ENCODE measurements around the gene PPT2. TPM values are rescaled to one million over a fixed set of nuclear protein-coding genes. Genes with fewer than 3 reads are reported as not detected.
A peak's percentile ranks its signal among the peaks of the same experiment; 100 is the strongest.

Gene PPT2
- total RNA-seq, 3 donors from 2014 or later = 16.8 to 37.2 (median 34.4) TPM

- intact Hi-C loops (cut with DNase I, micrococcal nuclease) = no loop called here
- no peak for TF ChIP-seq CTCF (IDR thresholded peaks at IDR 0.05)
Measured at GRCh38 chr6:32194388-32194787, 40.4 kb downstream of the PPT2 start.

GRCh38 chr6:32194825-32195651, 41.1 kb downstream of the PPT2 start:
- DNase-seq (peak in 2 of 3 donors; percentile 48 to 73), ATAC-seq (peak; percentile 8)
- no peaks in the 10 kb centered on the region for H3K9me3 ChIP-seq
- no peak for TF ChIP-seq CTCF (IDR thresholded peaks at IDR 0.05)
- H3K4me1 ChIP-seq (ENCODE audit: low read depth) = peaks cover 23% of the 10 kb centered on the region
- intact Hi-C loops (cut with DNase I, micrococcal nuclease) = no loop called here
- peak overlapping the region; percentile 29 for H3K4me3 ChIP-seq
- H3K36me3 ChIP-seq (ENCODE audit: low read depth) = peaks cover 5% of the 10 kb centered on the region

More at GRCh38 chr6:32194388-32194787, 40.4 kb downstream of the PPT2 start:
- DNase-seq (no peak), ATAC-seq (no peak)
- peaks cover 5% of the 10 kb centered on the region for H3K36me3 ChIP-seq (ENCODE audit: low read depth)
- no peaks in the 10 kb centered on the region for H3K9me3 ChIP-seq
- H3K4me1 ChIP-seq (ENCODE audit: low read depth) = peaks cover 23% of the 10 kb centered on the region
- no peak overlapping the region for H3K4me3 ChIP-seq

GRCh38 chr6:32195652-32195901, 41.6 kb downstream of the PPT2 start:
- ATAC-seq = peak; percentile 90
- Histone ChIP-seq H3K4me1 (ENCODE audit: low read depth) (peaks cover 20% of the 10 kb centered on the region), H3K9me3 (no peaks in the 10 kb centered on the region), H3K36me3 (ENCODE audit: low read depth) (peaks cover 5% of the 10 kb centered on the region), H3K4me3 (peak overlapping the region; percentile 29)
- peak; percentile 63 for TF ChIP-seq CTCF (IDR thresholded peaks at IDR 0.05)
- peak; percentile 100 for DNase-seq
- intact Hi-C loops (cut with DNase I, micrococcal nuclease) = no loop called here

GRCh38 chr6:32195902-32196681, 42.2 kb downstream of the PPT2 start:
- no peak for TF ChIP-seq CTCF (IDR thresholded peaks at IDR 0.05)
- peak; percentile 40 for ATAC-seq
- Histone ChIP-seq H3K4me1 (ENCODE audit: low read depth) (peaks cover 15% of the 10 kb centered on the region), H3K4me3 (peak overlapping the region; percentile 29), H3K36me3 (ENCODE audit: low read depth) (peaks cover 5% of the 10 kb centered on the region), H3K9me3 (no peaks in the 10 kb centered on the region)
- peak; percentile 89 to 95 (median 91) for DNase-seq
- intact Hi-C loops (cut with DNase I, micrococcal nuclease) = no loop called here

GRCh38 chr6:32196682-32197616, 43.0 kb downstream of the PPT2 start:
- Histone ChIP-seq H3K36me3 (ENCODE audit: low read depth) (peaks cover 5% of the 10 kb centered on the region), H3K4me3 (peak overlapping the region; percentile 29), H3K9me3 (no peaks in the 10 kb centered on the region), H3K4me1 (ENCODE audit: low read depth) (peaks cover 12% of the 10 kb centered on the region)
- ATAC-seq (no peak), DNase-seq (peak; percentile 45 to 70 (median 67))
- intact Hi-C loops (cut with DNase I, micrococcal nuclease) = no loop called here
- no peak for TF ChIP-seq CTCF (IDR thresholded peaks at IDR 0.05)

Measured in mucosa of descending colon (tissue), 3 donors.